C4-2B (cell line): Measurements from ENCODE around the gene AP1S3.

Experiments
- ZFX ChIP-seq: fragments of 450-650 bp; IDR thresholded peaks from 2 replicates; pipeline ENCODE4 v1.6.1; 2017
- TF ChIP-seq, protein P1 (sequence below): fragments of 450-650 bp; conservative IDR thresholded peaks from 2 replicates; pipeline ENCODE4 v1.5.1; 2017; ENCODE audit warnings: mild to moderate bottlenecking

DNA sequence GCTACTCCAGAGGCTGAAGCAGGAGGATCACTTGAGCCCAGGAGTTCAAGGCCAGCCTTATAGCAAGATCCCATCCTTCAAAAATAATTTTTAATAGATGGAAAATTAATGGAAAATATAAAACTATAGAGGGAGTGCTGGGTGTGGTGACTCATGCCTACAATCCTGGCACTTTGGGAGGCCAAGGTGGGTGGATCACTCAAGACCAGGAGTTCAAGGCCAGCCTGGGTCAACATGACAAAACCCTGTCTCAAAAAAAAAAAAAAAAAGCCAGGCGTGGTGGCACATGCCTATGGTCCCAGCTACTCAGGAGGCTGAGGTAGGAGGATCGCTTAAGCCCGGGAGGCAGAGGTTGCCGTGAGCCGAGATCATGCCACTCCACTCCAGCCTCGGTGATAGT is 48.0 kb downstream of the AP1S3 start:
- TF ChIP-seq, protein P1, sequence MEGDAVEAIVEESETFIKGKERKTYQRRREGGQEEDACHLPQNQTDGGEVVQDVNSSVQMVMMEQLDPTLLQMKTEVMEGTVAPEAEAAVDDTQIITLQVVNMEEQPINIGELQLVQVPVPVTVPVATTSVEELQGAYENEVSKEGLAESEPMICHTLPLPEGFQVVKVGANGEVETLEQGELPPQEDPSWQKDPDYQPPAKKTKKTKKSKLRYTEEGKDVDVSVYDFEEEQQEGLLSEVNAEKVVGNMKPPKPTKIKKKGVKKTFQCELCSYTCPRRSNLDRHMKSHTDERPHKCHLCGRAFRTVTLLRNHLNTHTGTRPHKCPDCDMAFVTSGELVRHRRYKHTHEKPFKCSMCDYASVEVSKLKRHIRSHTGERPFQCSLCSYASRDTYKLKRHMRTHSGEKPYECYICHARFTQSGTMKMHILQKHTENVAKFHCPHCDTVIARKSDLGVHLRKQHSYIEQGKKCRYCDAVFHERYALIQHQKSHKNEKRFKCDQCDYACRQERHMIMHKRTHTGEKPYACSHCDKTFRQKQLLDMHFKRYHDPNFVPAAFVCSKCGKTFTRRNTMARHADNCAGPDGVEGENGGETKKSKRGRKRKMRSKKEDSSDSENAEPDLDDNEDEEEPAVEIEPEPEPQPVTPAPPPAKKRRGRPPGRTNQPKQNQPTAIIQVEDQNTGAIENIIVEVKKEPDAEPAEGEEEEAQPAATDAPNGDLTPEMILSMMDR = no peak
- TF ChIP-seq ZFX = no peak
